ENCODE measurements around the gene RPS6KA2. TPM values are rescaled to one million over a fixed set of nuclear protein-coding genes. Genes with fewer than 3 reads are reported as not detected.
"Not testable (repeated sequence)": the region's sequence is repeated elsewhere in the genome, so short reads cannot be mapped to it uniquely, and the experiment has no call there.

The RPS6KA2 gene
- total RNA-seq, 1 donor, result 2.4 TPM

DNA sequence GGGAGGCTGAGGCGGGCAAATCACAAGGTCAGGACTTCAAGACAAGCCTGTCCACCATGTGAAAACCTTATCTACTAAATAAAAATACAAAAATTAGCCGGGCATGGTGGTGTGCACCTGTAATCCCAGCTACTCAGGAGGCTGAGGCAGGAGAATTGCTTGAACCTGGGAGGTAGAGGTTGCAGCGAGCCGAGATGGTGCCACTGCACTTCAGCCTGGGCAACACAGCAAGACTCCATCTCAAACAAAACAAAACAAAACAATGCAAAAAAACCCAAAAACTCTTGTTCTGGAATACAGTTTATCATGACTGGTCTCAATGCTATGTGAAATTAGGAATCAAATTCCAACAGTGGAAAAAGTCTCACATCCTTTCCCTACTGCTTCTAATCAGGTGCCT is 264.6 kb downstream of the RPS6KA2 start:
- not testable (repeated sequence) for H3K4me3 ChIP-seq (ENCODE audit: low read length); H3K27me3 ChIP-seq (ENCODE audit: insufficient read depth, low read length)

DNA sequence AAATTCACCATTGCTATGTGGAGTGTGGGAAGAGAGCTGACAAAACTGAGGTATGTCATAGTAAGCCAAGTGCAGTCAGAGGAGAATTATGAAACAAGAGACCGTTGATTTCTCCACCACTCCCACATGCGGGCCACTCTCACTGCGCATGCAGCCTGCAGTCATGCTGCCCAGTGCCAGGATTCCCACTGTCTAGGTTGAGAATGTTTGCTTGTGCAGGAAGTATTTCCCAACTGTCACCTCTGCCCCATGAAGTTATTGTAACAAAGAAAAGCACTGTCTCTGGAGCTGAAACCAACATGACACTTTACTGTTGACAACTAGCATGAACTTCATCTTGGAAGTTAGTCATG is 266.0 kb downstream of the RPS6KA2 start:
- H3K27me3 ChIP-seq (ENCODE audit: insufficient read depth, low read length), result peaks cover 6% of the 10 kb centered on the region
- no peak overlapping the region for H3K4me3 ChIP-seq (ENCODE audit: low read length)
- peaks cover 9% of the 10 kb centered on the region for H3K4me1 ChIP-seq (ENCODE audit: insufficient read depth, low read length)
- H3K9me3 ChIP-seq (ENCODE audit: low read depth, low read length), result no peaks in the 10 kb centered on the region

More for the DNA sequence above, 264.6 kb downstream of the RPS6KA2 start:
- not testable (repeated sequence) for H3K9me3 ChIP-seq (ENCODE audit: low read depth, low read length); H3K4me1 ChIP-seq (ENCODE audit: insufficient read depth, low read length)

DNA sequence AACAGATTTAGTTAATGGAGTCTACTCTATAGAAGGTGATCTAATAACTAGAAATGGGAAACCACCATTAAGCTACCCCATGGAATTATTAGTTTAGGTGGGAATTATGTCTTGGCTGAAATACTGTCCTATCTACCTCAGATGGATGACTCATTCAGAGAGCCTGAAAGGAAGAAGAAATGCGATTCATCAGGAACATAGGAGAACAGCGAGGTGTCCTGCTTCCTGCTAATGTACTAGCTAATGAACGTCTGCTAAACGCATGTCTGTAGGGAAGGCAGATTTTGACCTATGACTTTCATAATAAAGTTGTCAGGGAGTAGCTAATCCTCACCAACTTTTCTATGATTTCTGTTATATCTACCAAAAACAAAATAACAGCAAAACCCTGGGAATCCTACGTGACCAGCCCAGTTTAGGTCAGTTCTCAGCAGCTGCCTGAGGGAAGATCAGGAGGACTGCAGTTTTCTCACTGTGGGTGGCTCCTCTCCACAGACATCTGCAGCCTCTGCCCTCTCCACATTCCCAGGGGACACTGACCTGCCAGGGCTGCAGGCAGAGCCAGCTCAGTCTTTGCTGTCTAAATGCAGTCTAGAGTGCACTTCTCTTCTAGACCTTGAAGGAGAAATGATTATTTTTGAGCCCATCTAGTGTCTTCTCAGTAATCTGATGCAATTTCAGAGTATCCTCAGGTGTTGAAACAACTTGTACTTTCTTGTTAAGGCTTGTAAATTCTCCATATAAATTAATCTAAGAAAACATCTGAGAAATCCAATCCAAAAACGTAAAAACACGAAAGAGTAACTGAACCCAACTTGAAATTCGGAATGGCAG is 266.6 kb downstream of the RPS6KA2 start:
- H3K4me3 ChIP-seq (ENCODE audit: low read length), result no peak overlapping the region
- H3K27me3 ChIP-seq (ENCODE audit: insufficient read depth, low read length), result peaks cover 6% of the 10 kb centered on the region
- peaks cover 9% of the 10 kb centered on the region for H3K4me1 ChIP-seq (ENCODE audit: insufficient read depth, low read length)
- no peaks in the 10 kb centered on the region for H3K9me3 ChIP-seq (ENCODE audit: low read depth, low read length)

Other genes starting within 250 kb of the RPS6KA2 start
- 18.4 TPM for gene MPC1, start 244.3 kb downstream of the RPS6KA2 start, total RNA-seq
- gene RAMACL, start 40.6 kb downstream of the RPS6KA2 start, total RNA-seq, result 0.73 TPM

Measured in mononuclear cell (primary cell).